ENCODE results near the gene ELOVL3.
"Not testable (repeated sequence)": the region's sequence is repeated elsewhere in the genome, so short reads cannot be mapped to it uniquely, and the experiment has no call there.

The ELOVL3 gene

DNA sequence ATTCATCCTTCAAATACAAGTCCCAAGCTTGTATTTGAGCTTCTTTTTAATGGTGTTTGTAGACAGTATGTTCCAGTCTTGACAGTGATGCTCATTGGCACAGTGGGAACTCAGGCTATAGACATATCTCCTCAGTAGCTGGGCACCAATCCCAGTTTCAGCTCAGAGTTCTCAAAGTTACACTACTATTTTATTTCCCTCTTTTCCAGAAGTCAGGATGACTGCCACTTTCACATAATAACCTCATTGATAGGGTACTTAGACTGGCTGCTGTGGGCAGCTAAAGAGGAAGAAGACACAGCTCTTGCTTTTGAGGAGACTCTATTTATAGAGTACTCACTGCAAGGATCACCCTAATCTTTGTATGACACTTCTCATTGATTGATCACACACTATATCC is 21.6 kb downstream of the ELOVL3 start:
- no peak for DNase-seq (ENCODE audit: low spot score)
- in situ Hi-C loops (cut with MboI; ENCODE audit: low sequenced_read_pairs, unreplicated experiment), result loop anchor here (25.0 kb wide), 1 partner anchor 340 kb away; no protein-coding TSS in a partner anchor
- TF ChIP-seq, protein P1, sequence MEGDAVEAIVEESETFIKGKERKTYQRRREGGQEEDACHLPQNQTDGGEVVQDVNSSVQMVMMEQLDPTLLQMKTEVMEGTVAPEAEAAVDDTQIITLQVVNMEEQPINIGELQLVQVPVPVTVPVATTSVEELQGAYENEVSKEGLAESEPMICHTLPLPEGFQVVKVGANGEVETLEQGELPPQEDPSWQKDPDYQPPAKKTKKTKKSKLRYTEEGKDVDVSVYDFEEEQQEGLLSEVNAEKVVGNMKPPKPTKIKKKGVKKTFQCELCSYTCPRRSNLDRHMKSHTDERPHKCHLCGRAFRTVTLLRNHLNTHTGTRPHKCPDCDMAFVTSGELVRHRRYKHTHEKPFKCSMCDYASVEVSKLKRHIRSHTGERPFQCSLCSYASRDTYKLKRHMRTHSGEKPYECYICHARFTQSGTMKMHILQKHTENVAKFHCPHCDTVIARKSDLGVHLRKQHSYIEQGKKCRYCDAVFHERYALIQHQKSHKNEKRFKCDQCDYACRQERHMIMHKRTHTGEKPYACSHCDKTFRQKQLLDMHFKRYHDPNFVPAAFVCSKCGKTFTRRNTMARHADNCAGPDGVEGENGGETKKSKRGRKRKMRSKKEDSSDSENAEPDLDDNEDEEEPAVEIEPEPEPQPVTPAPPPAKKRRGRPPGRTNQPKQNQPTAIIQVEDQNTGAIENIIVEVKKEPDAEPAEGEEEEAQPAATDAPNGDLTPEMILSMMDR (IDR thresholded peaks at IDR 0.05; ENCODE audit: borderline replicate concordance, control extremely low read depth, extremely low read depth, insufficient read depth, missing control alignments), result no peak

DNA sequence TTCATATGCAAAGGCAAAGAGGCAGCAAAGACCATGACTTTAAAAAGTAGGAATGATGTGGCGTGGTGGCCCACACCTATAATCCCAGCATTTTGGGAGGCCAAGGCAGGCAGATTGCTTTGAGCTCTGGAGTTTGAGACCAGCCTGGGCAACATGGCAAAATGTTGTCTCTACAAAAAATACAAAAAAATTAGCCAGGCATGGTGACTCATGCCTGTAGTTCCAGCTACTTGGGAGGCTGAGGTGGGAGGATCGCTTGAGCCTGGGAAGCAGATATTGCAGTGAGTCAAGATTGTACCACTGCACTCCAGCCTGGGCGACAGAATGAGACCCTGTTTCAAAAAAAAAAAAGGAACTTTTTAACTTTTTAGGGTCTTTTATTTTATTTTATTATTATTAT is 26.4 kb downstream of the ELOVL3 start:
- in situ Hi-C loops (cut with MboI; ENCODE audit: low sequenced_read_pairs, unreplicated experiment); DNase-seq (ENCODE audit: low spot score): not testable (repeated sequence)

DNA sequence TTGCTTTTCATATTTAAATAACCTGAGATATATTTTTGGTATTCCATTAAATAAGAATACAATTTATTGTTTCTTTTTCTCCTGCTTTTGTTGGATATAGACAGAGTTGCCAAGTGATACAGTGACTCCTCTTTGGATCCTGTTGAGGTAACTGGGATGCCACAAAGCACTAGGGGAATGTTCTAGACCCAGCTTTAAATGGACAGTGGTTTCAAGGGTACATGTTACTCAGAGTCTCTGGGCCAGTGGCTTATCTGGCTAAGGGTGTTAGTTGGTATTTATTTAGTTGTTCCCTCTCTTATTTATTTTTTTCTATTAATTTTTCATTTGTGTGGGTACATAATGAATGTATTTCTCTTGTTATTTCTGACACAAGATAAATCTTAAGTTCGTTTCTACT is 28.3 kb downstream of the ELOVL3 start:
- DNase-seq (ENCODE audit: low spot score), result no peak
- TF ChIP-seq, protein P1 (IDR thresholded peaks at IDR 0.05; ENCODE audit: borderline replicate concordance, control extremely low read depth, extremely low read depth, insufficient read depth, missing control alignments), result no peak
- in situ Hi-C loops (cut with MboI; ENCODE audit: low sequenced_read_pairs, unreplicated experiment), result no loop called here

DNA sequence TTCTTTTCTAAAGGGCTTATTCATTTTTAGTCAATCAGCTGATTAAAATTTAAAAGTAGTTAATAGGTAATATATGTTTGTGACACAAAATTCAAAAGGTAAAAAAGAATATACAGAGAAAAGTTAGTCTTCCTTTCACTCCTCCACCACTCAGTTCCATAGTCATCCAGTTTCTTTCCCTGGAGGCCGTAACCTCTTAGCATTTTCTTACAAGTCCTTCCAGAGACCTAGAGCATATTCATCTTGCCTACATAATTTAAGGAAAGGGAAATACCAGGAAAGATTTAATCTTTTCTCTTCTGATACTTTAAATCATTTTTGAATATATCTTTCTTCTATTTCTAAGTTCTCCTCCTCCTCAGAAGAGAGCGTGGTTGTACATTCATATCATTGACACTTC is 29.3 kb downstream of the ELOVL3 start:
- in situ Hi-C loops (cut with MboI; ENCODE audit: low sequenced_read_pairs, unreplicated experiment), result no loop called here
- TF ChIP-seq, protein P1 (IDR thresholded peaks at IDR 0.05; ENCODE audit: borderline replicate concordance, control extremely low read depth, extremely low read depth, insufficient read depth, missing control alignments), result no peak
- no peak for DNase-seq (ENCODE audit: low spot score)

DNA sequence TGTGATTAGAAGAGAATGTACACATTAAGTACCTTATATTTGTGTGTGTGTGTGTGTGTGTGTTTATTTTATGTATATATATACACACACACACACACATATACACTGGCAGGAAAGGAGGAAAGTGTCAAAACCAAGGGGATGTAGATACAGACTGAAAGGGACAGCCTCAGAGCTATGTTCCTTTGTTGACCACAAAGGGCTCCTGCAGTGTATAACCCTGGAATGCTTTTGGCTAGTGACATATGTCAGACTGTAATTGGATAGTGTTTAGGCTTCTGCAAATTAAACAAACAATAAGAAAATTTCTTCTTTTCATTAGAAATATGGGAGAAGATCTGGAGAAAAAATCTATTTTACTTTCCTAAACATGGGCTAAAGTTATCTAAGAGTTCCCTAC is 35.1 kb downstream of the ELOVL3 start:
- in situ Hi-C loops (cut with MboI; ENCODE audit: low sequenced_read_pairs, unreplicated experiment), result no loop called here
- no peak for DNase-seq (ENCODE audit: low spot score)
- TF ChIP-seq, protein P1 (IDR thresholded peaks at IDR 0.05; ENCODE audit: borderline replicate concordance, control extremely low read depth, extremely low read depth, insufficient read depth, missing control alignments), result no peak

DNA sequence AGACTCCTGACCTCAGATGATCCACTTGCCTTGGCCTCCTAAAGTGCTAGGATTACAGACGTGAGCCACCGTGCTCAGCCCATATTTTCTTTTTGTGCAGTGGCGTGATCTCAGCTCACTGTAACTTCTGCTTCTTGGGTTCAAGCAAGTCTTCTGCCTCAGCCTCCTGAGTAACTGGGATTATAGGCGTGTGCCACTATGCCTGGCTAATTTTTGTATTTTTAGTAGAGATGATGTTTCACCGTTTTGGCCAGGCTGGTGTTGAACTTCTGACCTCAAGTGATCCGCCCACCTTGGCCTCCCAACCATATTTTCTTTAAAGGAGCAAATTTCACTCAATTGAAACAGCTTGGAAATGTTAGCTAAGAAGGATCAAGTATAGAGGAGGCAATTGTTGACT is 35.7 kb downstream of the ELOVL3 start:
- DNase-seq (ENCODE audit: low spot score), result no peak
- TF ChIP-seq, protein P1 (IDR thresholded peaks at IDR 0.05; ENCODE audit: borderline replicate concordance, control extremely low read depth, extremely low read depth, insufficient read depth, missing control alignments), result no peak
- in situ Hi-C loops (cut with MboI; ENCODE audit: low sequenced_read_pairs, unreplicated experiment), result no loop called here

DNA sequence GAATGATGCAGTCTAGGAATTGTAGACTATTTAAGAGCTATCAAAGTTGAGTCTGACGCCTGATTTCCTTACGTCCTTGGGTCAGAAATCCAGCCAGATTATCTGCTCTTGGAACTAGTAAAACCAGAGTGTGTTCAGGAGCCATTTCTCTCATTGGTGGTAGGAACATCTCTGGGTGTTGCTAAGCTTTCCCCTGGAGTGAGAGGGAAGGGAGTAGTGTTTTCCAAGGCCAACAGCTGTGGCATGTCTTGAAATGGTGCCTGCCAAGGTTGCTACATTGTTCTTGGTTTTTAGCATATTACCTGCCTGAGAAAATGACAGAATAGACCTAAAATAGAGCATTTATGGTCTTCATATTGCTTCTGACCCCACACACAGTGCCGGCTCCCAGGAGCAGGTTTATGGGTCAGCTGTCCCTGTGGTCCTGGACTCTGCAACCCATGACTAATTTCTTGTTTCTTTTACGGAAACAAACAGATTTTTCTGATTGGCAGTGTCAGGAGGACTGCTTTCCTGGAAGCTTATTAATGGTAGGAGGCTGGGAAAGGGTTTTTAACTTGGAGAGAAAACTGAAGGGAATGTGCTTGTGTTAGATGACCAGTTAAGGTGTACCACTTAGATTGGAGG is 36.8 kb downstream of the ELOVL3 start:
- TF ChIP-seq, protein P1 (IDR thresholded peaks at IDR 0.05; ENCODE audit: borderline replicate concordance, control extremely low read depth, extremely low read depth, insufficient read depth, missing control alignments), result no peak
- in situ Hi-C loops (cut with MboI; ENCODE audit: low sequenced_read_pairs, unreplicated experiment), result no loop called here
- no peak for DNase-seq (ENCODE audit: low spot score)

Data from GM13976 (cell line).